Stimulated activated CD4-positive, alpha-beta T cell treated with anti-CD3 and anti-CD28 coated beads, Interleukin-2, amount 100 ng/mL, for 24 hours (primary cell): ENCODE results near the gene ARTN.

Experiments used
- DNase-seq, 2 donors: peaks; one replicate each; pipeline ENCODE4 v3.0.0-alpha.2; 2020

The ARTN gene

GRCh38 chr1:43925846-43926245 is 7.8 kb upstream of the ARTN start:
- no peak for DNase-seq

GRCh38 chr1:43930168-43930948 is 3.2 kb upstream of the ARTN start:
- DNase-seq = peak in 1 of 2 donors; percentile 28

- no peak for DNase-seq
Observed at GRCh38 chr1:43930949-43931275, 2.7 kb upstream of the ARTN start.

- DNase-seq = no peak
Observed at GRCh38 chr1:43931711-43932660, 1.6 kb upstream of the ARTN start.

GRCh38 chr1:43932786-43933385 is 715 bp upstream of the ARTN start:
- DNase-seq = no peak

- peak; percentile 63 to 71 for DNase-seq
Observed at GRCh38 chr1:43934101-43934985, 742 bp downstream of the ARTN start.

- DNase-seq = no peak
Observed at GRCh38 chr1:43934986-43935324, 1.4 kb downstream of the ARTN start.

GRCh38 chr1:43935711-43936427 is 2.3 kb downstream of the ARTN start:
- no peak for DNase-seq

- peak in 1 of 2 donors; percentile 43 for DNase-seq
Observed at GRCh38 chr1:43936431-43937151, 3.0 kb downstream of the ARTN start.

GRCh38 chr1:43937179-43937865 is 3.7 kb downstream of the ARTN start:
- DNase-seq = no peak

GRCh38 chr1:43938383-43938782 is 4.8 kb downstream of the ARTN start:
- no peak for DNase-seq

- no peak for DNase-seq
Observed at GRCh38 chr1:43938892-43939587, 5.4 kb downstream of the ARTN start.

GRCh38 chr1:43942411-43942810 is 8.8 kb downstream of the ARTN start:
- DNase-seq = no peak

GRCh38 chr1:43944860-43945259 is 11.3 kb downstream of the ARTN start:
- no peak for DNase-seq

- DNase-seq = no peak
Observed at GRCh38 chr1:43945674-43946235, 12.2 kb downstream of the ARTN start.

- DNase-seq = peak; percentile 95
Observed at GRCh38 chr1:43946236-43947060, 12.8 kb downstream of the ARTN start, which contains the start of gene IPO13. Gene IPO13 (plus strand): TSS chr1:43946950. CDS start chr1:43947601, 651 bp downstream.

- no peak for DNase-seq
Observed at GRCh38 chr1:43947061-43947873, 13.7 kb downstream of the ARTN start.
